ENCODE results near the gene SNTA1.
"Not testable (repeated sequence)": the region's sequence is repeated elsewhere in the genome, so short reads cannot be mapped to it uniquely, and the experiment has no call there.

The SNTA1 gene

GRCh38 chr20:33465481-33466302 lies 22.1 kb upstream of the SNTA1 start:
- no peak for DNase-seq (ENCODE audit: low read depth)

- not testable (repeated sequence) for DNase-seq (ENCODE audit: low read depth)
Observed at GRCh38 chr20:33464759-33465158, 21.2 kb upstream of the SNTA1 start.

DNA sequence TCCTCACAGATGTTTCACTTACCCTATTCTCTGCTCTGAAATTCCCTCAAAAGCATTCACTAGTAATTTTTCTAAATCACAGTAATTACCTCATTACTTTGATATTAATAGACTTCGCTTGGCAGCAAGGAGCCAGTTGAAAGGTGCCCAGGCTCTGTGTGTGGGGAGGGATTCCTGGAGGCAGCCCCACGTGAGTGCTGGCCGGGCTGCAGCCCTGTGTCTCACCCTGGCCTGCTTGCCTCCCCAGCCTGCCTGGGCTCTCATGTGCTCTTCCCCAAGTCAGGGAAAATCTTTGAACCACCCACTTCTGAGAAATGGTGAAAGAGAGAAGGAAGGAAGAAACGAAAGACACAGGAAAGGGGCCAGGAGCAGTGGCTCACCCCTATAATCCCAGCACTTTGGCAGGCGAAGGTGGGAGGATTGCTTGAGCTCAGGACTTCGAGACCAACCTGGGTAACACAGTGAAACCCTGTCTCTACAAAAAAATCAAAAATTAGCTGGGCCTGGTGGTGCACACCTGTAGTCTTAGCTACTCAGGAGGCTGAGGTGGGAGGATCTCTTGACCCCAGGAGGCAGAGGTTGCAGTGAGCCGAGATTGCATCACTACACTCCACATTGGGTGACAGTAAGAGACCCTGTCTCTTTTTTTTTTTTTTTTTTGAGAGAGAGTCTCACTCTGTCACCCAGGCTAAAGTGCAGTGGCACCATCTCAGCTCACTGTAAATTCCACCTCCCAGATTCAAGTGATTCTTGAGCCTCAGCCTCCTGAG lies 20.0 kb upstream of the SNTA1 start:
- no peak for DNase-seq (ENCODE audit: low read depth)

- no peak for DNase-seq (ENCODE audit: low read depth)
Observed at GRCh38 chr20:33460711-33461110, 17.1 kb upstream of the SNTA1 start.

GRCh38 chr20:33459599-33459998 lies 16.0 kb upstream of the SNTA1 start:
- DNase-seq (ENCODE audit: low read depth) = no peak

GRCh38 chr20:33456916-33457642 lies 13.5 kb upstream of the SNTA1 start:
- DNase-seq (ENCODE audit: low read depth) = peak; percentile 65

- DNase-seq (ENCODE audit: low read depth) = no peak
Observed at GRCh38 chr20:33450867-33451266, 7.3 kb upstream of the SNTA1 start.

- DNase-seq (ENCODE audit: low read depth) = no peak
Observed at GRCh38 chr20:33445881-33446625, 2.5 kb upstream of the SNTA1 start.

DNA sequence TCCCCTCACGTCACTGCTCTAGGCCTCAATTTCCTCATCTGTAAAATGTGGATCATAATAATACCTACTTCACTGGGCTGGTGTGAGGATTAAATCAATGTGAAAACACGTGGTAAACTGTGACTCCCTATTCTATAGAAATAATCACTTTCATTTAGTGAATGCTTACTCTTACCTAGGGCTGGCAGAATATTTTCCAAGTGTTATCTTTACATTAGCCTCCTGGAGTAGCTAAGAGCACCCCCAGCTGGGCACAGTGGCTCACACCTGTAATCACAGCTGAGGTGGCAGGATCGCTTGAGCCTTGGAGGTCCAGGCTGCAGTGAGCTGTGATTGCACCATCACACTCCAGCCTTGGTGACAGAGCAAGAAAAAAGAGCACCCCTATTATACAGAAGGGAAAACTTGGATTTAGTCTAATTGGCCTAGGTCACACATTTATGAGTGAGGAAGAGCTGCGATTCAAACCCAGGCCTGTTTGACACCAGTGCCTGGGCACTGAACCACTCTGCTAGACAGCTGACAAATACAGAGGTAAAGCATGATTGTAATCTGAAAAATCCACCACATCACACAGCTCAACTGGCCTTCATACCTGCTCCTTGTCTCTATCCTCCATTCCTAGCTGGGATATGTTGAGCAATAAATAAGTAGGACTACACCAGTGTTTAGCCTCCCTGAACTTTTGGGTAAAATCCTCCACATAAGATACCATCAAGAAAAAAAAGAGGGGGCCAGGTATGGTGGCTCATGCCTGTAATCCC lies 1.4 kb upstream of the SNTA1 start:
- DNase-seq (ENCODE audit: low read depth) = peak; percentile 7

DNA sequence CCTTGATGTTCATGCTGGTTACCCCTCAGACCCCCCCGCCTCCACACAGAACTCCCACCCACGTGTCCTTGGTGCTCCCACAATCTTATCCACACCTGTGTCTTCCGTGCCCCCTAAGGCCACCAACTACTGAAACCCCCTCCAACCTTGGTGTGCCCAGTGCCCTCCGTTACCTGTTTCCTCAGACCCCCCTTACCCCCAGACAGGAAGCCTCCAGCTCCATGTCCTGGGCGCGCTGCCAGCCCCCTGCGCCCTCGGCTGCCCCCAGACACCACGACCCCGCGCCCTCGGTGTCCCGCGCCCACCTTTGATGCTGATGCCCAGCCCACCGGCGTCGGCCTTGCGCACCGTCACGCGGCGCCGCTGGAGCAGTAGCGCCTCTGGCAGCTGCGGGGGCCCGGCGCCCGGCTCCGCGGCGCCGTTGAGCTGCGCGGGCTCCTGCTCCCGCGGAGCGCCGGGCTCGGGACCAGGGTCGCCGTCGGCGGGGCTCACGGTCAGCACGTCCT lies 504 bp downstream of the SNTA1 start:
- DNase-seq (ENCODE audit: low read depth) = no peak

DNA sequence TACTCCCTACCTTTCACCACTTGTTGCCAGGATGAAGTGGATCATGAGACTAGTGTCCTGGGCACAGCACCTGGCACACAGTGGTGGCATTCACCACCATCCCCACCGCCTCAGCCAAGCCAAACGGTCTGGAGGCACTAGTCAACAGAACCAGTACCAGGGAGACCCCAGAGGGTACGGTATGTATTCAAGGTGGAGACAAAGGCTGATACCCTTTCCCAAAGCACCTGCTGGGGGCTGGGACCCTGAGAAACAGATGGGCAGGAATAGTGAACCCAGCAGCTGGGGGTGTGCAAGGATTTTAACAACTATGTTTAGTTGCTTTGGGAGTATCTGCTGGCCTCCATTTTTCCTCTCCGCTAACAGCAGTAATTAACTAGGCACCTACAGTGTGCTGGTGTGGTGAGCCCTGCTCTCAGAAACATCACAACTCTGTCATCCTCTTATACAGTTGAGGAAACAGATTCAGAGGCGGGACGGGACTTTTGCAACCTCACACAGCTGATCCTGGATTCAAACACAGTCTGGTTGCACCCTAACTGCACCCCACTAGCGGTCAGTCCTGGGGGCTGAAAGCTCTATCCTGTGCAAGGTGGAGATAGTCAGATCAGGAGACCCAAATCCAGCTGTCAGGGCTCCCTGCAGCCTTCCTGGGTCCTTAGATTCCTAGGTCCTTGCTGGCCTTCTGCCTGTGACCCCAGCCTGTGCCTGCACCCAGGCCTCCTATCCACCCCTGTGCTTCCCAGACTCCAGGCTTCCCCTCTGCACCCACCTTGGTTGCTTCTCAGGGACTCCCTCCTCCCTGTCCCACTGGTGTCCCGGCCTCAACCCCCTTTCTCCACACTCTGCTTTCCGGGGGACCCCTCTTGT lies 1.2 kb downstream of the SNTA1 start:
- DNase-seq (ENCODE audit: low read depth) = no peak

- no peak for DNase-seq (ENCODE audit: low read depth)
Observed at GRCh38 chr20:33441142-33441955, 2.2 kb downstream of the SNTA1 start.

GRCh38 chr20:33440562-33440961 lies 3.0 kb downstream of the SNTA1 start:
- not testable (repeated sequence) for DNase-seq (ENCODE audit: low read depth)

DNA sequence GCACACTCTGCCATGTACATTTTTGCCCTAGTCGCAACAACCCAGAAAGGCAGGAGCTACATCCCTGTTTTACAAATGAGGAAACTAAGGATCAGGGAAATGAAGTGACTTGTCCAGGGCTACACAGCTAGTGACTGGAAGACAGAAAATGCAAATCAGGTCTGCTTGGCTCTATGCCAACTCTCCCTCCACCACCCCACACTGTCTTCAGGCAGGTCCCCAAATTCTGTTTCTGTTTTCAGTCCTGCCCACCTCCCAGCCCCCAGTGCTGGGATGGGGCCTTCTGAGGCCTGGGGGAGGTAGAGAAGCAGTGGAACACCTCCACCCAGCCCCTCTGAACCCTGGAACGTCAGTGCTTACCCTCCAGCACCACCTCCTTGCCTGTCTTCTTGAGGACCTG lies 5.1 kb downstream of the SNTA1 start:
- no peak for DNase-seq (ENCODE audit: low read depth)

- no peak for DNase-seq (ENCODE audit: low read depth)
Observed at GRCh38 chr20:33437141-33437911, 6.2 kb downstream of the SNTA1 start.

DNA sequence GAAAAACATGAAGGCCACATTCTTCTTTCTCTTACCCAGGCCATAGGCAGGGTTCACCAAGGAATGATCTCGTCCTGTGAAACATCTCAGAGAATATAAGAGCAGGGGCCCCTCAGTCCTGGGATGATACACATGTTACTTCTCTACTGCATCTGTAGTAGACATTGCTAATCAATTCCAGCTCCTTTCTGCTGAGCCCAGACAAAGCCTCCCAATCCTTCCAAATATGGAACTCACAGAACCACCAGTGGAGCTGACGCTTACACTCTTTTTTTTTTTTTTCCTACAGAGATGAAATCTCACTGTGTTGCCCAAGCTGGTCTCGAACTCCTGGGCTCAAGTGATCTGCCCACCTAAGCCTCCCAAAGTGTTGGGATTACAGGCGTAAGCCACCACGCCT lies 9.1 kb downstream of the SNTA1 start:
- no peak for DNase-seq (ENCODE audit: low read depth)

- no peak for DNase-seq (ENCODE audit: low read depth)
Observed at GRCh38 chr20:33433465-33434234, 9.9 kb downstream of the SNTA1 start.

Data from T follicular helper cell (primary cell).